Measurements from ENCODE around the gene ABCB1.

The ABCB1 gene

DNA sequence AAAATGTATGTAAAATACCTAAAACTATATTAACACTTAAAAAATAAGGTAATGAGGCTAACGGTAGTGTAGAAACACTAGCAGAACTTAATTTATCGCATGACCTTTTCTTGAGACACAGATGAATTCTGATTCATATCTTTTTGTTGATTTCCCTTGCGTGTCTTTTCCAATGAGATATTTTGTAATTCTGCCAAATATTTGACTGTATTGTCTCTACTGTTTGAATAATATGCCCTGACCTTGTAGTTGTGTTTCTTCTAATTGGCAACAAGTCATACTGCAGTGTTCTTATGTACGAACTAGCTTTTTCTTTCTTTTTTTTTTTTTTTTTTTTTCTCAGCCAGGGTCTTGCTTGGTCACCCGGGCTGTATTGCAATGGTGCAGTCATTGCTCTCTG lies 9.2 kb upstream of the ABCB1 start:
- no peak overlapping the region for H3K4me2 ChIP-seq (ENCODE audit: low read length)
- H3K4me1 ChIP-seq (ENCODE audit: insufficient read depth, low read length, severe bottlenecking), result no peaks in the 10 kb centered on the region
- no peak for TF ChIP-seq EZH2 (IDR thresholded peaks at IDR 0.05; ENCODE audit: borderline replicate concordance, low read length)
- TF ChIP-seq, protein P1, sequence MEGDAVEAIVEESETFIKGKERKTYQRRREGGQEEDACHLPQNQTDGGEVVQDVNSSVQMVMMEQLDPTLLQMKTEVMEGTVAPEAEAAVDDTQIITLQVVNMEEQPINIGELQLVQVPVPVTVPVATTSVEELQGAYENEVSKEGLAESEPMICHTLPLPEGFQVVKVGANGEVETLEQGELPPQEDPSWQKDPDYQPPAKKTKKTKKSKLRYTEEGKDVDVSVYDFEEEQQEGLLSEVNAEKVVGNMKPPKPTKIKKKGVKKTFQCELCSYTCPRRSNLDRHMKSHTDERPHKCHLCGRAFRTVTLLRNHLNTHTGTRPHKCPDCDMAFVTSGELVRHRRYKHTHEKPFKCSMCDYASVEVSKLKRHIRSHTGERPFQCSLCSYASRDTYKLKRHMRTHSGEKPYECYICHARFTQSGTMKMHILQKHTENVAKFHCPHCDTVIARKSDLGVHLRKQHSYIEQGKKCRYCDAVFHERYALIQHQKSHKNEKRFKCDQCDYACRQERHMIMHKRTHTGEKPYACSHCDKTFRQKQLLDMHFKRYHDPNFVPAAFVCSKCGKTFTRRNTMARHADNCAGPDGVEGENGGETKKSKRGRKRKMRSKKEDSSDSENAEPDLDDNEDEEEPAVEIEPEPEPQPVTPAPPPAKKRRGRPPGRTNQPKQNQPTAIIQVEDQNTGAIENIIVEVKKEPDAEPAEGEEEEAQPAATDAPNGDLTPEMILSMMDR (IDR thresholded peaks at IDR 0.05; ENCODE audit: low read length), result no peak
- H3K27me3 ChIP-seq (ENCODE audit: insufficient read depth, low read length), result no peaks in the 10 kb centered on the region
- no peak overlapping the region for H3K27ac ChIP-seq (ENCODE audit: low read depth, low read length, poor library complexity, severe bottlenecking)
- no peaks in the 10 kb centered on the region for H3K36me3 ChIP-seq (ENCODE audit: insufficient read depth, low read length)
- no peaks in the 10 kb centered on the region for H3K79me2 ChIP-seq (ENCODE audit: insufficient read depth, low read length)
- H3K9me2 ChIP-seq (ENCODE audit: low read depth, low read length), result no peaks in the 10 kb centered on the region
- H2AFZ ChIP-seq (ENCODE audit: low read length), result no peak overlapping the region
- H3F3A ChIP-seq (ENCODE audit: insufficient read depth, low read length), result no peaks in the 10 kb centered on the region
- no peaks in the 10 kb centered on the region for H4K20me1 ChIP-seq (ENCODE audit: insufficient read depth, low read length)
- no peaks in the 10 kb centered on the region for H3K9me3 ChIP-seq (ENCODE audit: low read length)
- no peak overlapping the region for H3K4me3 ChIP-seq (ENCODE audit: low read depth, low read length, poor library complexity, severe bottlenecking)
- H3K9ac ChIP-seq (ENCODE audit: low read length), result no peak overlapping the region

DNA sequence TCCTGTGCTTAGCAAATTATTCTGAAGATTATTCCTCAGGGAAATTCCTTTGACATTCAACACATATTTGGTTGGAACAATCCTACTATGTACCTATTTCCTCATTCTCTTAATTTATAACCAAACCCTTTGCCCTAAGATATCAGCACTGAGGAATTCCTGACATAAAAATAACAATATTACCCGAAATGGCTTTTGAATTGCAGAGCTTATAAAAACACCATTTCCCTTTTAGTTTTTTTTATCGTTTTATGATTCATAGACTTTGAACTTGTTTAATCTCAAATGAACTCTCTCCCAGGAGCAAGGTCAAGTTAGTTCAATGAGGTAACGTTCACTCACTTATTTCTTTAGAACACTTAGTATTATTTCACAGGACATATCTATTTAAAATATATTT lies 7.7 kb upstream of the ABCB1 start:
- Histone ChIP-seq H3K36me3 (ENCODE audit: insufficient read depth, low read length) (no peaks in the 10 kb centered on the region), H3K4me1 (ENCODE audit: insufficient read depth, low read length, severe bottlenecking) (no peaks in the 10 kb centered on the region), H3F3A (ENCODE audit: insufficient read depth, low read length) (no peaks in the 10 kb centered on the region), H3K4me2 (ENCODE audit: low read length) (no peak overlapping the region), H2AFZ (ENCODE audit: low read length) (no peak overlapping the region), H3K79me2 (ENCODE audit: insufficient read depth, low read length) (no peaks in the 10 kb centered on the region), H3K9me3 (ENCODE audit: low read length) (no peaks in the 10 kb centered on the region), H3K4me3 (ENCODE audit: low read depth, low read length, poor library complexity, severe bottlenecking) (no peak overlapping the region), H3K9me2 (ENCODE audit: low read depth, low read length) (no peaks in the 10 kb centered on the region), H3K27me3 (ENCODE audit: insufficient read depth, low read length) (no peaks in the 10 kb centered on the region), H3K9ac (ENCODE audit: low read length) (no peak overlapping the region), H3K27ac (ENCODE audit: low read depth, low read length, poor library complexity, severe bottlenecking) (no peak overlapping the region), H4K20me1 (ENCODE audit: insufficient read depth, low read length) (no peaks in the 10 kb centered on the region)
- TF ChIP-seq EZH2 (IDR thresholded peaks at IDR 0.05; ENCODE audit: borderline replicate concordance, low read length), result no peak
- TF ChIP-seq, protein P1 (IDR thresholded peaks at IDR 0.05; ENCODE audit: low read length), result no peak

- Histone ChIP-seq H3K36me3 (ENCODE audit: insufficient read depth, low read length) (no peaks in the 10 kb centered on the region), H3K9ac (ENCODE audit: low read length) (no peak overlapping the region), H3K4me3 (ENCODE audit: low read depth, low read length, poor library complexity, severe bottlenecking) (no peak overlapping the region), H3K4me2 (ENCODE audit: low read length) (no peak overlapping the region), H3K9me3 (ENCODE audit: low read length) (no peaks in the 10 kb centered on the region), H3K9me2 (ENCODE audit: low read depth, low read length) (no peaks in the 10 kb centered on the region), H3K79me2 (ENCODE audit: insufficient read depth, low read length) (no peaks in the 10 kb centered on the region), H3K27me3 (ENCODE audit: insufficient read depth, low read length) (no peaks in the 10 kb centered on the region), H3K27ac (ENCODE audit: low read depth, low read length, poor library complexity, severe bottlenecking) (no peak overlapping the region), H3F3A (ENCODE audit: insufficient read depth, low read length) (no peaks in the 10 kb centered on the region), H2AFZ (ENCODE audit: low read length) (no peak overlapping the region), H3K4me1 (ENCODE audit: insufficient read depth, low read length, severe bottlenecking) (peaks cover 19% of the 10 kb centered on the region), H4K20me1 (ENCODE audit: insufficient read depth, low read length) (no peaks in the 10 kb centered on the region)
- TF ChIP-seq, protein P1 (IDR thresholded peaks at IDR 0.05; ENCODE audit: low read length), result no peak
- no peak for TF ChIP-seq EZH2 (IDR thresholded peaks at IDR 0.05; ENCODE audit: borderline replicate concordance, low read length)
Measured at GRCh38 chr7:87604264-87604663, 3.6 kb upstream of the ABCB1 start.
